ENCODE measurements around the gene SERPINB6.

DNA sequence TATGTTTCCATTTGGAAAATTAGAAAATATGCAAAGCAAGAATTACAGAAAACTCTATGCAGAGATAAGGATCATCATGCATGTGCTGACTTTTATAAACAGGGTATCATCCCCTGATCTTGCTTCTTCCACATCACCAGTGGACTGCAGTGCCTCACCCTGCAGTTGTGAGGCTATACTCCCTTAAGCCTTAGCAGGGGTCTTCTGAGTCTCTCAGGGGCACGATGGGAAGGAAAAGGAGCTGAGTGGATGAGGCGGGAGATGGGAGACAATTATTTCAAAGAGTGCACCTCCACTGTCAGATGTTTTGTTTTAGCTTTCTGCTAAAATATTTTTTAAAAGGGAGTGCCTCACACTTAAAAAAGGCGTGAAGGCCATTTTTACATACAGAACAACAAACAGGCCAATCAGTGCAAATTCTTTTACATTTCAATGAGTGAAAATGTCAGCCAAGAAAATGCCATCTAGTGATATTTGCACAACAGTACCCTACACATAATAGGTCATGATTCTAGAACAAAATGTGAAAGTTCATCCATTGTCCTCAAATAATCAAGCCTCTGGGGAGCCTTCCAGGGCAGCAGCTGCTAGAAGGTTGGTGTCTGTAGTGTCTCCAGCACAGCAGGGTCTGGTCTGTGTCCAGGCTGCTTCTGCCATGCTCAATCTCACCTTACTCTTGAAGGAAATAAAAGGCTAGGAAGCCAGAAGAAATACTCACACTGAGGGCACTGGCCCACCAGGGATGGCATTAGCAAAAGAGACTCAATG is 55.0 kb downstream of the SERPINB6 start:
- TF ChIP-seq, protein P1, sequence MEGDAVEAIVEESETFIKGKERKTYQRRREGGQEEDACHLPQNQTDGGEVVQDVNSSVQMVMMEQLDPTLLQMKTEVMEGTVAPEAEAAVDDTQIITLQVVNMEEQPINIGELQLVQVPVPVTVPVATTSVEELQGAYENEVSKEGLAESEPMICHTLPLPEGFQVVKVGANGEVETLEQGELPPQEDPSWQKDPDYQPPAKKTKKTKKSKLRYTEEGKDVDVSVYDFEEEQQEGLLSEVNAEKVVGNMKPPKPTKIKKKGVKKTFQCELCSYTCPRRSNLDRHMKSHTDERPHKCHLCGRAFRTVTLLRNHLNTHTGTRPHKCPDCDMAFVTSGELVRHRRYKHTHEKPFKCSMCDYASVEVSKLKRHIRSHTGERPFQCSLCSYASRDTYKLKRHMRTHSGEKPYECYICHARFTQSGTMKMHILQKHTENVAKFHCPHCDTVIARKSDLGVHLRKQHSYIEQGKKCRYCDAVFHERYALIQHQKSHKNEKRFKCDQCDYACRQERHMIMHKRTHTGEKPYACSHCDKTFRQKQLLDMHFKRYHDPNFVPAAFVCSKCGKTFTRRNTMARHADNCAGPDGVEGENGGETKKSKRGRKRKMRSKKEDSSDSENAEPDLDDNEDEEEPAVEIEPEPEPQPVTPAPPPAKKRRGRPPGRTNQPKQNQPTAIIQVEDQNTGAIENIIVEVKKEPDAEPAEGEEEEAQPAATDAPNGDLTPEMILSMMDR (conservative IDR thresholded peaks at IDR 0.05; ENCODE audit: low read depth, low read length), result no peak
- TF ChIP-seq EZH2 (IDR thresholded peaks at IDR 0.05; ENCODE audit: borderline replicate concordance, low read depth, low read length, poor library complexity, severe bottlenecking), result no peak

All from A673 (cell line).